ENCODE data around the gene ARHGEF7. TPM values are rescaled to one million over a fixed set of nuclear protein-coding genes. Genes with fewer than 3 reads are reported as not detected.

The ARHGEF7 gene
- total RNA-seq, 2 donors from 2014 or later = 57.9 to 97.3 TPM

GRCh38 chr13:111233080-111233479 is 118.0 kb downstream of the ARHGEF7 start:
- H3K9me3 ChIP-seq = no peaks in the 10 kb centered on the region
- no peaks in the 10 kb centered on the region for H3K4me1 ChIP-seq (replicated peaks)
- DNase-seq (ENCODE audit: low spot score) = no peak
- 35% methylated on average over 1 of the region's 1 CpG for WGBS
- no peaks in the 10 kb centered on the region for H3K27me3 ChIP-seq (replicated peaks; ENCODE audit: insufficient read depth)
- intact Hi-C loops (cut with DNase I) = loop anchor here (5.0 kb wide), 1 partner anchor 44 kb away; no protein-coding TSS in a partner anchor
- H3K4me3 ChIP-seq = no peak overlapping the region
- TF ChIP-seq POLR2A (IDR thresholded peaks at IDR 0.05) (no peak), CTCF (IDR thresholded peaks at IDR 0.05) (no peak), POLR2AphosphoS5 (IDR thresholded peaks at IDR 0.05) (no peak)
- H3K36me3 ChIP-seq = no peaks in the 10 kb centered on the region
- no peak overlapping the region for H3K27ac ChIP-seq

- Histone ChIP-seq H3K36me3 (no peaks in the 10 kb centered on the region), H3K4me1 (replicated peaks) (no peaks in the 10 kb centered on the region), H3K9me3 (no peaks in the 10 kb centered on the region), H3K4me3 (no peak overlapping the region), H3K27ac (peak overlapping the region; percentile 13 to 83), H3K27me3 (replicated peaks; ENCODE audit: insufficient read depth) (no peaks in the 10 kb centered on the region)
- WGBS = 83% methylated on average over 15 of the region's 15 CpGs
- TF ChIP-seq CTCF (IDR thresholded peaks at IDR 0.05) = no peak
- no peak for TF ChIP-seq POLR2A (IDR thresholded peaks at IDR 0.05)
- no peak for TF ChIP-seq POLR2AphosphoS5 (IDR thresholded peaks at IDR 0.05)
- no peak for DNase-seq (ENCODE audit: low spot score)
- intact Hi-C loops (cut with DNase I) = no loop called here
These were observed 124.9 kb downstream of the ARHGEF7 start for GRCh38 chr13:111239764-111240670.

- Histone ChIP-seq H3K36me3 (no peaks in the 10 kb centered on the region), H3K4me1 (replicated peaks) (no peaks in the 10 kb centered on the region), H3K27me3 (replicated peaks; ENCODE audit: insufficient read depth) (no peaks in the 10 kb centered on the region), H3K9me3 (no peaks in the 10 kb centered on the region), H3K27ac (peak overlapping the region; percentile 46 to 83), H3K4me3 (no peak overlapping the region)
- DNase-seq (ENCODE audit: low spot score) = no peak
- intact Hi-C loops (cut with DNase I) = no loop called here
- TF ChIP-seq POLR2AphosphoS5 (IDR thresholded peaks at IDR 0.05) (no peak), POLR2A (IDR thresholded peaks at IDR 0.05) (no peak), CTCF (IDR thresholded peaks at IDR 0.05) (no peak)
- WGBS = 46% methylated on average over 16 of the region's 16 CpGs
These were observed 126.1 kb downstream of the ARHGEF7 start for GRCh38 chr13:111241006-111241755.

GRCh38 chr13:111241862-111242261 is 126.8 kb downstream of the ARHGEF7 start:
- H3K9me3 ChIP-seq = no peaks in the 10 kb centered on the region
- TF ChIP-seq POLR2AphosphoS5 (IDR thresholded peaks at IDR 0.05) = no peak
- TF ChIP-seq CTCF (IDR thresholded peaks at IDR 0.05) = no peak
- no peak for TF ChIP-seq POLR2A (IDR thresholded peaks at IDR 0.05)
- H3K4me1 ChIP-seq (replicated peaks) = no peaks in the 10 kb centered on the region
- H3K36me3 ChIP-seq = no peaks in the 10 kb centered on the region
- intact Hi-C loops (cut with DNase I) = no loop called here
- H3K4me3 ChIP-seq = no peak overlapping the region
- no peak for DNase-seq (ENCODE audit: low spot score)
- H3K27me3 ChIP-seq (replicated peaks; ENCODE audit: insufficient read depth) = no peaks in the 10 kb centered on the region
- 76% methylated on average over 11 of the region's 11 CpGs for WGBS
- H3K27ac ChIP-seq = peak overlapping the region; percentile 46 to 83
